ENCODE measurements around the gene MEIS1. TPM values are rescaled to one million over a fixed set of nuclear protein-coding genes. Genes with fewer than 3 reads are reported as not detected.

Gene MEIS1
- total and polyA plus RNA-seq, 2 experiments from 2014 or later, result 0.16 to 0.28 TPM

DNA sequence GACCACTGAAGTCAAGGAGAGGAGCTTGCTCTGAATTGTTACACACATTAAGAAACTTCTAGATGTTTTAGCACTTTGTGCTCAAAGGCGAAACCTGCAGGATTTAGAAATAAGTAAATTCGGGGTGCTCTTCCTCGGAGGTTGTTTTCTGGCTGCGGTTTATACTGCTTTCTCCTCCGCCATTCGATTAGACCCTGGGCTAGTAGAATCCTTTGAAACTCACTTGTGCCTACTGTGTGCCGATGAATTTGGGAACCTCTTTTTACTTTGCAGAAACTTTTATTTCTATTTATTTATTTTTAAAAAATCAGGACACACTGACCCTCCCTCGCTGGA is 3.5 kb downstream of the MEIS1 start (continued):
- TF ChIP-seq STAT1 (IDR thresholded peaks at IDR 0.05; ENCODE audit: unreplicated experiment), result no peak
- TF ChIP-seq ZNF331 (CRISPR knock-in tag; IDR thresholded peaks at IDR 0.05; ENCODE audit: low read depth), result no peak
- TF ChIP-seq JUNB (IDR thresholded peaks at IDR 0.05; ENCODE audit: unreplicated experiment), result no peak
- TF ChIP-seq REST (IDR thresholded peaks at IDR 0.05; ENCODE audit: unreplicated experiment), result no peak

- no peaks in the 10 kb centered on the region for H3K79me2 ChIP-seq (replicated peaks; ENCODE audit: insufficient read depth)
- Mint-ChIP-seq H3K9me3 (no peaks in the 10 kb centered on the region; the same call in 1 of the 3 replicates), H3K4me1 (peaks cover 73% of the 10 kb centered on the region), H3K4me3 (peak overlapping the region; percentile 76), H3K36me3 (ENCODE audit: low read depth) (no peaks in the 10 kb centered on the region), H3K27ac (no peak overlapping the region), H3K27me3 (ENCODE audit: insufficient read depth, low read depth, poor library complexity) (peaks cover 100% of the 10 kb centered on the region)
- DNase-seq (ENCODE audit: low spot score), result peak; percentile 73
- peaks cover 100% of the 10 kb centered on the region for H3K27me3 ChIP-seq (ENCODE audit: insufficient read depth)
- peak overlapping the region; percentile 63 for H3K4me3 ChIP-seq
- no peak overlapping the region for H3K27ac ChIP-seq (ENCODE audit: low read depth)
- H3K4me1 ChIP-seq (ENCODE audit: insufficient read depth), result peaks cover 96% of the 10 kb centered on the region
- H3K4me2 ChIP-seq, result peak overlapping the region; percentile 87
- TF ChIP-seq JUNB (IDR thresholded peaks at IDR 0.05; ENCODE audit: unreplicated experiment) (no peak), EZH2 (IDR thresholded peaks at IDR 0.05; ENCODE audit: low read depth, unreplicated experiment) (peak; percentile 84), EZH2phosphoT487 (IDR thresholded peaks at IDR 0.05; ENCODE audit: unreplicated experiment) (peak; percentile 90)
- no peaks in the 10 kb centered on the region for H3K36me3 ChIP-seq (ENCODE audit: insufficient read depth)
- peak; percentile 6; the same call in 2 of the 3 replicates for ATAC-seq
- H3K9me2 ChIP-seq (ENCODE audit: insufficient read depth), result no peaks in the 10 kb centered on the region
- peaks cover 27% of the 10 kb centered on the region for H3F3A ChIP-seq (replicated peaks; ENCODE audit: low read depth)
- H4K20me1 ChIP-seq (replicated peaks; ENCODE audit: insufficient read depth), result peaks cover 22% of the 10 kb centered on the region
- peak overlapping the region; percentile 74 for H2AFZ ChIP-seq
These were observed 4.2 kb downstream of the MEIS1 start for GRCh38 chr2:66438891-66439811.

GRCh38 chr2:66439812-66440542 is 5.1 kb downstream of the MEIS1 start:
- peaks cover 100% of the 10 kb centered on the region for H3K27me3 Mint-ChIP-seq (ENCODE audit: insufficient read depth, low read depth, poor library complexity)
- H3K36me3 ChIP-seq (ENCODE audit: insufficient read depth), result no peaks in the 10 kb centered on the region
- H3K36me3 Mint-ChIP-seq (ENCODE audit: low read depth), result no peaks in the 10 kb centered on the region
- no peak for TF ChIP-seq CREB1 (CRISPR knock-in tag; IDR thresholded peaks at IDR 0.05; ENCODE audit: low read depth)
- no peak for TF ChIP-seq ZNF114 (CRISPR knock-in tag; IDR thresholded peaks at IDR 0.05)
- TF ChIP-seq POLR2AphosphoS5 (IDR thresholded peaks at IDR 0.05; ENCODE audit: low read depth), result no peak

More at GRCh38 chr2:66439812-66440542, 5.1 kb downstream of the MEIS1 start:
- Mint-ChIP-seq H3K4me3 (peak overlapping the region; percentile 76), H3K27ac (no peak overlapping the region), H3K9me3 (no peaks in the 10 kb centered on the region; the same call in 1 of the 3 replicates), H3K4me1 (peaks cover 71% of the 10 kb centered on the region)
- Histone ChIP-seq H3K27me3 (ENCODE audit: insufficient read depth) (peaks cover 100% of the 10 kb centered on the region), H3K4me2 (peak overlapping the region; percentile 87), H2AFZ (no peak overlapping the region), H3K79me2 (replicated peaks; ENCODE audit: insufficient read depth) (no peaks in the 10 kb centered on the region), H3K9me2 (ENCODE audit: insufficient read depth) (no peaks in the 10 kb centered on the region), H3K4me3 (peak overlapping the region; percentile 63), H3K27ac (ENCODE audit: low read depth) (no peak overlapping the region), H3K4me1 (ENCODE audit: insufficient read depth) (peaks cover 99% of the 10 kb centered on the region), H3F3A (replicated peaks; ENCODE audit: low read depth) (peaks cover 32% of the 10 kb centered on the region), H4K20me1 (replicated peaks; ENCODE audit: insufficient read depth) (peaks cover 24% of the 10 kb centered on the region)
- no peak for ATAC-seq
- peak; percentile 30 for DNase-seq (ENCODE audit: low spot score)
